Mucosa of gallbladder (tissue), 1 donor: ENCODE measurements around the gene BCAR3. TPM values are rescaled to one million over a fixed set of nuclear protein-coding genes. Genes with fewer than 3 reads are reported as not detected.
"Not testable (repeated sequence)": the region's sequence is repeated elsewhere in the genome, so short reads cannot be mapped to it uniquely, and the experiment has no call there.

Experiments used
- DNase-seq: peaks from one replicate; pipeline ENCODE4 v3.0.0-alpha.2; 2020; ENCODE audit warnings: low spot score
- total RNA-seq: library from RNA; stranded (reverse); gene quantifications from one replicate; pipeline ENCODE4 v1.2.1, GENCODE V29; 2021
- donor health status: DM: no; HTN: no; CAD: no.

The BCAR3 gene
- total RNA-seq, 1 donor from 2014 or later: 51.8 TPM

GRCh38 chr1:93669369-93669768 is 12.3 kb downstream of the BCAR3 start:
- DNase-seq: no peak

DNA sequence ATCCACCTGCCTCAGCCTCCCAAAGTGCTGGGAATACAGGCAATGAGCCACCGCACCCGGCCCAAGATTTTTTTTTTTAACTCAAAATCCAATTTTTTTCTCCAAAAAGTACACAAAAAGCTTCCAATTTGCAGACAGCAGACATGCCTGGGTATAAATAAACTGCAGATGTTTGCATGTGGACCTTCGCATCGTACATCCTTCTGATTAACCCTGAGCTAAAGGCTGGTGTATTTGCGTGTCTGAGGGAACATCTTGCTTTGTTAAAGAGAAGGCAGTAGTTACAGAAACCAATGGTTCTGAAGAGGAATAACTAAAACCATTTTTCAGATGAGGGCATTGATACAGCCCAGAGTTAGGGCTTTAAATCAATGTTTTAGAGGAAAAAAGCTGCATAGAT is 12.7 kb downstream of the BCAR3 start:
- DNase-seq: no peak

DNA sequence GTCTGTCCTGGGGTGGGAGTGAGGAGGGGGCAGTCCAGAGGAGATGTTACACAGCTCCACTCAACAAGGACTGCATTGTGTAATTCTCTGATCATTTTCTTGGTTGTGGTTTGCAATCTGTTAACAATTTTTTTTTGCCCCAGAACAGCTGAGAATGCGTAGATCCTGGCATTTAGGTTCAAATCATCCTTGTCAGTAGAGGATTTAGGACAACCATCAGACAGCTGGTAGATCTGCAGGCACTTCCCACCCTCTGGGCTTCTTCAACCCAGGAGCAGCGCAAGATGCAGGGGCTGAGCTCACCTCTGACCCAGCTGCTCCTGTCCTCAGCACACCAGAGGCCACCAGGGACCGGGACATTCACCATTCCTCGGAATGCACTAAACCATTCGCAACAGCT is 13.5 kb downstream of the BCAR3 start:
- no peak for DNase-seq

- DNase-seq: no peak
These were observed 14.0 kb downstream of the BCAR3 start for GRCh38 chr1:93667642-93668041.

GRCh38 chr1:93666613-93667384 is 14.8 kb downstream of the BCAR3 start:
- DNase-seq: no peak

GRCh38 chr1:93665015-93665414 is 16.6 kb downstream of the BCAR3 start:
- no peak for DNase-seq

GRCh38 chr1:93663208-93663614 is 18.4 kb downstream of the BCAR3 start:
- no peak for DNase-seq

GRCh38 chr1:93662481-93663207 is 19.0 kb downstream of the BCAR3 start:
- no peak for DNase-seq

- DNase-seq: no peak
These were observed 19.7 kb downstream of the BCAR3 start for GRCh38 chr1:93661829-93662474.

- DNase-seq: not testable (repeated sequence)
These were observed 20.3 kb downstream of the BCAR3 start for GRCh38 chr1:93661341-93661740.

- DNase-seq: no peak
These were observed 21.7 kb downstream of the BCAR3 start for GRCh38 chr1:93659822-93660503.

DNA sequence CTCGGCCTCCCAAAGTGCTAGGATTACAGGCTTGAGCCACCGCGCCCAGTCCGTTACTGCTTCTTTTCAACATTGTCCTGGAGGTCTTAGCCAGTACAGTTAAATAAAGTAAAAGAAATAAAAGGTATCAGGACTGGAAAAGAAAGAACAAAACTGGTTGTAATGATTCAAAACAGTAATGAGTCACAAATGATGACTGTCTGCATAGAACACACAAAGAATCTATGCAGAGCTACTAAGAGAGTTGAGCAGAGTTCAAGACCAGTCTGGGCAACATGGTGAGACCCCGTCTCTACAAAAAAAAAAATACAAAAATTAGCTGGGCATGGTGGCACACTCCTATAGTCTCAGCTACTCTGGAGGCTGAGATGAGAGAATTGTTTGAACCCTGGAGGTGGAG is 23.4 kb downstream of the BCAR3 start:
- no peak for DNase-seq

DNA sequence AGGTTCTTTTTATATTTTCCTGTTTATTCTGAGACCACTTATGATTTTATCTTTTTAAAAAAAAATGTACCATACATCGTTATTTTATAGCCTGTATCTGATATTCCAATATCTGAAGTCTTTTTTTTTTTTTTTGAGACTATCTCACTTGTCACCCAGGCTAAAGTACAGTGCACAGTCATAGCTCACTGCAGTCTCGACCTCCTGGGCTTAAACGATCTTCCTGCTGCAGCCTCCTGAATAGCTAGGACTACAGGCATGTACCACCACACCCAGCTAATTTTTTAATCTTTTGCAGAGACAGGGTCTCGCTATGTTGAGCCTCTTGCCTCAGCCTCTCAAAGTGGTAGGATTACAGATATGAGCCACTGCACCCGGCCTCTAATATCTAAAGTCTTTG is 25.1 kb downstream of the BCAR3 start:
- DNase-seq: no peak

GRCh38 chr1:93653656-93654055 is 28.0 kb downstream of the BCAR3 start:
- no peak for DNase-seq

- DNase-seq: no peak
These were observed 29.2 kb downstream of the BCAR3 start for GRCh38 chr1:93652323-93652949.

- no peak for DNase-seq
These were observed 29.9 kb downstream of the BCAR3 start for GRCh38 chr1:93651695-93652094.

DNA sequence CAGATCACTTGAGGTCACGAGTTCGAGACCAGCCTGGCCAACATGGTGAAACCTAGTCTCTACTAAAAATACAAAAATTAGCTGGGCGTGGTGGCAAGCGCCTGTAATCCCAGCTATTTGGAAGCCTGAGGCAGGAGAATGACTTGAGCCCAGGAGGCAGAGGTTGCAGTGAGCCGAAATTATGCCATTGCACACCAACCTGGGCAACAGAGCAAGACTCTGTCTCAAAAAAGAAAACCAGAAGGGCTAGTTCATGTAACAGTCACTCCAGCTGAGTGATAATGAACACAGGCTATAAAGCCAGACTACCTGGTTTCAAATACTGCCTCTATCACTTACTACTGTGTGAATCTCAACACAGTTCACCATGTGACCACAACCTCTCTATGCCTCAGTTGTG is 31.5 kb downstream of the BCAR3 start:
- DNase-seq: not testable (repeated sequence)

- no peak for DNase-seq
These were observed 32.4 kb downstream of the BCAR3 start for GRCh38 chr1:93649231-93649630.

DNA sequence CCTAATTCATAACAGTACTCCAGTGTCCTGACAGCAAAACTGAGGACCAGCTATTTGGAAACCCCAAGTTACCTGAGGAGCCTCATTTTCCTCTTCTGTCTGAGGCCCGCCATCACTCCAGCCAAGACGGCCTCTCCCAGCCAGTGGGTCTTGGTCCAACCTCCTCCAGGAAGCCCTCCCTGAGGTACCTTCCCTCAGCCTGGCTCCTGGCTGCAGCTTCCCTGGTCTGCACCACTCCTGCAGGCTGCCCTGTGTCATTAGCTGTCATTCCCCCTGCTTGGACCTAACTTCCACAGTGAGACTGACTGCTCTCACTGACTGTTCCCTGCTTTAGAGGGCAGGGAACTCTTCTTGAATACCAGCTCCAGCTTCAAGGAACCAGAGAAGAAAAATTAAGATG is 33.0 kb downstream of the BCAR3 start:
- DNase-seq: no peak

DNA sequence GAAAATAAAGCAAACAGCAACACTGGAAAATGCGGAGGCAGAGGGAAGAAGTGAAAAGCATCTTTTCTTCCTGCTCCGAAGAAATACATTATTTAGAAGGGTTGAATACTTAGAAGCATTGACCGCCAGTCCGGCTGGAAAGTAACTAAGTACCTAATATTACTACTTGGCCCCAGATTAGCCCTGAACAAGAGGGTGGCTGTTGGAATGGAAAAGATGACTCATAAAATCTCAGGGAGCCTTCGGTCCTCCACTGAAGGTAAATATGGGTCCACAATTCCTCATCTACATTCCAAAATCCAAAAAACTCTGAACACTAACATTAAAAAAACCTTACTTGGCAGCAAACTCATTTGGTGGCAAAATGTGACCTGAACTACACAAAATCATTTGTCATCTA is 40.1 kb downstream of the BCAR3 start:
- no peak for DNase-seq

GRCh38 chr1:93640656-93641440 is 40.8 kb downstream of the BCAR3 start:
- no peak for DNase-seq
